DOHH2 (cell line): ENCODE results near the gene ATP8B2.
"Not testable (repeated sequence)": the region's sequence is repeated elsewhere in the genome, so short reads cannot be mapped to it uniquely, and the experiment has no call there.

ENCODE experiments used
- H3F3A ChIP-seq: fragments of 200-600 bp; sonication (generic), shearing (Covaris generic); 2 replicates; pipeline ENCODE4 v1.6.0; 2016; ENCODE audit warnings: antibody characterized with exemption, mild to moderate bottlenecking; ENCODE audit not compliant: control insufficient read depth, insufficient read depth
- H3K27ac ChIP-seq: fragments of 200-600 bp; sonication (generic); 2 replicates; pipeline ENCODE4 v1.5.1; 2014; ENCODE audit warnings: low read depth, mild to moderate bottlenecking, low read length, moderate library complexity
- H3K27me3 ChIP-seq: fragments of 200-600 bp; sonication (generic); 2 replicates; pipeline ENCODE4 v1.6.1; 2014; ENCODE audit warnings: mild to moderate bottlenecking, low read length, mixed read lengths; ENCODE audit not compliant: control insufficient read depth
- H3K36me3 ChIP-seq: fragments of 200-600 bp; sonication (generic); 2 replicates; pipeline ENCODE4 v1.6.1; 2014; ENCODE audit warnings: mild to moderate bottlenecking, low read length, moderate library complexity, mixed read lengths; ENCODE audit not compliant: control insufficient read depth
- H3K4me1 ChIP-seq: fragments of 200-600 bp; sonication (generic); 2 replicates; pipeline ENCODE4 v1.6.1; 2014; ENCODE audit warnings: mild to moderate bottlenecking, low read length, mixed read lengths; ENCODE audit not compliant: control insufficient read depth
- H3K4me2 ChIP-seq: fragments of 200-600 bp; sonication (generic); 2 replicates; pipeline ENCODE4 v1.6.0; 2014; ENCODE audit warnings: mild to moderate bottlenecking, low read length, moderate library complexity
- H3K4me3 ChIP-seq: fragments of 200-600 bp; sonication (generic); 2 replicates; pipeline ENCODE4 v1.5.1; 2014; ENCODE audit warnings: mild to moderate bottlenecking, low read length, mixed read lengths
- H3K79me2 ChIP-seq: fragments of 200-600 bp; sonication (generic); 2 replicates; pipeline ENCODE4 v1.6.1; 2014; ENCODE audit warnings: mild to moderate bottlenecking, low read length, mixed read lengths; ENCODE audit not compliant: control insufficient read depth
- H3K9me2 ChIP-seq: fragments of 200-600 bp; sonication (generic); replicated peaks from 2 replicates; pipeline ENCODE4 v1.6.1; 2014; ENCODE audit warnings: mild to moderate bottlenecking, low read length, mixed read lengths; ENCODE audit not compliant: control insufficient read depth
- H3K9me3 ChIP-seq: fragments of 200-600 bp; sonication (generic); 2 replicates; pipeline ENCODE4 v1.6.1; 2014; ENCODE audit warnings: antibody characterized with exemption, low read length, mixed read lengths; ENCODE audit not compliant: control insufficient read depth, insufficient read depth
- H4K20me1 ChIP-seq: fragments of 200-600 bp; sonication (generic); 2 replicates; pipeline ENCODE4 v1.6.0; 2014; ENCODE audit warnings: low read depth, mild to moderate bottlenecking, antibody characterized with exemption, low read length, moderate library complexity; ENCODE audit not compliant: control insufficient read depth, insufficient read depth
- EZH2phosphoT487 ChIP-seq: fragments of 200-600 bp; sonication (generic); IDR thresholded peaks from 2 replicates; pipeline ENCODE4 v1.6.1; 2017; ENCODE audit warnings: borderline replicate concordance, mild to moderate bottlenecking, antibody characterized with exemption, low read length, moderate library complexity, mixed read lengths
- TF ChIP-seq, protein P1 (sequence below): fragments of 200-600 bp; sonication (generic); IDR thresholded peaks from one replicate; pipeline ENCODE4 v1.5.1; 2014; ENCODE audit warnings: antibody characterized with exemption, mild to moderate bottlenecking, low read depth, low read length; ENCODE audit not compliant: poor library complexity, severe bottlenecking

Gene ATP8B2

DNA sequence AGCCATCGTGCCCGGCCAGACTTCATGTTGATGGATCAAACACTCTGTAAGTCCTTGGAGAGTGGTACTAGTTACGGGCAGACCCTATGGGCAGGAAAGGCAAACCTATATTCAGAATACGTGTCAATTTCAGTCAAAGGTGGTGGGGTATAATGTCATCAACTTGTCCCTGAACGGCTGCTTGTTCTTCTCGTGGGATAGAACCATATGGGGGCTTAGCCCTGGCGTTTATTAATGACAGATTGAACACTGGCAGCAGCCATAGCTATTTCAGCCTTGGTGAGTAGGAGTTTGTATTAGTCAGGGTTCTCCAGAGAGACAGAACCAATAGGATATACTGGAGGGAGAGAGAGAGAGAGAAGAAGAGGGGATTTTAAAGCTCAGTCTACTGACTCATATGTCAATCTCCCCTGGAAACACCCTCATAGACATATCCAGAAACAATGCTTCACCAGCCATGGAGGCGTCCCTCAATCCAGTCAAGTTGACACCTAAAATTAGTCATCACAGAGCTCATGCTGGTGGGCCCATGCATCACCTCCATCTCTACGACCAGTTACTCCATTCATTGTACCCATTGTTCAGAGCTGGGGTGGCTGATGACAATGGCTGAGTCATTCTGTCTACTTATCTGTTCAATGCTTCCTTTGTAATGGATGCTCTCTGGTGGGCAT lies 20.5 kb upstream of the ATP8B2 start:
- Histone ChIP-seq H3F3A (no peaks in the 10 kb centered on the region), H4K20me1 (no peaks in the 10 kb centered on the region), H3K4me3 (no peak overlapping the region), H3K27ac (no peak overlapping the region), H3K4me1 (no peaks in the 10 kb centered on the region), H3K9me2 (no peaks in the 10 kb centered on the region), H3K36me3 (no peaks in the 10 kb centered on the region), H3K79me2 (no peaks in the 10 kb centered on the region), H3K4me2 (no peak overlapping the region), H3K9me3 (no peaks in the 10 kb centered on the region), H3K27me3 (peaks cover 9% of the 10 kb centered on the region)
- TF ChIP-seq, protein P1, sequence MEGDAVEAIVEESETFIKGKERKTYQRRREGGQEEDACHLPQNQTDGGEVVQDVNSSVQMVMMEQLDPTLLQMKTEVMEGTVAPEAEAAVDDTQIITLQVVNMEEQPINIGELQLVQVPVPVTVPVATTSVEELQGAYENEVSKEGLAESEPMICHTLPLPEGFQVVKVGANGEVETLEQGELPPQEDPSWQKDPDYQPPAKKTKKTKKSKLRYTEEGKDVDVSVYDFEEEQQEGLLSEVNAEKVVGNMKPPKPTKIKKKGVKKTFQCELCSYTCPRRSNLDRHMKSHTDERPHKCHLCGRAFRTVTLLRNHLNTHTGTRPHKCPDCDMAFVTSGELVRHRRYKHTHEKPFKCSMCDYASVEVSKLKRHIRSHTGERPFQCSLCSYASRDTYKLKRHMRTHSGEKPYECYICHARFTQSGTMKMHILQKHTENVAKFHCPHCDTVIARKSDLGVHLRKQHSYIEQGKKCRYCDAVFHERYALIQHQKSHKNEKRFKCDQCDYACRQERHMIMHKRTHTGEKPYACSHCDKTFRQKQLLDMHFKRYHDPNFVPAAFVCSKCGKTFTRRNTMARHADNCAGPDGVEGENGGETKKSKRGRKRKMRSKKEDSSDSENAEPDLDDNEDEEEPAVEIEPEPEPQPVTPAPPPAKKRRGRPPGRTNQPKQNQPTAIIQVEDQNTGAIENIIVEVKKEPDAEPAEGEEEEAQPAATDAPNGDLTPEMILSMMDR, result no peak
- TF ChIP-seq EZH2phosphoT487, result no peak

DNA sequence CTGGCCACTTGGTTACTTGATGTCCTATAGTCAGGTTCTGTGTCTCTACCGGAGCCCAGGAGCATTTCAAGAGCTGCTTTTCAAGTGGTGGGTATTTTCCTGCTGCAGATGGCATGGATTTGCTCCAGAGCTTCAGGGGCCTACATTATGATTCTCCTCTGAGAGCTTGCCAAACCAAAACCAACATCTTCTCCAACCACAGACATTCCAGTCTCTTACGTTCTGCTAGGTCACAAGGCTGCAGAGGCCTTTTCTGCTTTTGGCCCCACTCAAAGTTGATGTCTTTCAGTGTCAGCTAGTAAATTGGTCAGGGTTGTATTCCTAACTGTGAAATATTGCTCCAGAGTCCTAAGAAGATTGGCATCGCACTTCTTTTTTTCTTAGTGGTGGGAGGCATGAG lies 19.2 kb upstream of the ATP8B2 start:
- H3K4me2 ChIP-seq, result no peak overlapping the region
- H3K9me2 ChIP-seq, result no peaks in the 10 kb centered on the region
- H3K4me1 ChIP-seq, result no peaks in the 10 kb centered on the region
- H3K27me3 ChIP-seq, result peaks cover 9% of the 10 kb centered on the region
- no peaks in the 10 kb centered on the region for H3K36me3 ChIP-seq
- no peaks in the 10 kb centered on the region for H3K79me2 ChIP-seq
- no peaks in the 10 kb centered on the region for H4K20me1 ChIP-seq
- H3K9me3 ChIP-seq, result no peaks in the 10 kb centered on the region
- TF ChIP-seq, protein P1, result no peak
- TF ChIP-seq EZH2phosphoT487, result no peak
- no peaks in the 10 kb centered on the region for H3F3A ChIP-seq
- no peak overlapping the region for H3K4me3 ChIP-seq
- no peak overlapping the region for H3K27ac ChIP-seq

DNA sequence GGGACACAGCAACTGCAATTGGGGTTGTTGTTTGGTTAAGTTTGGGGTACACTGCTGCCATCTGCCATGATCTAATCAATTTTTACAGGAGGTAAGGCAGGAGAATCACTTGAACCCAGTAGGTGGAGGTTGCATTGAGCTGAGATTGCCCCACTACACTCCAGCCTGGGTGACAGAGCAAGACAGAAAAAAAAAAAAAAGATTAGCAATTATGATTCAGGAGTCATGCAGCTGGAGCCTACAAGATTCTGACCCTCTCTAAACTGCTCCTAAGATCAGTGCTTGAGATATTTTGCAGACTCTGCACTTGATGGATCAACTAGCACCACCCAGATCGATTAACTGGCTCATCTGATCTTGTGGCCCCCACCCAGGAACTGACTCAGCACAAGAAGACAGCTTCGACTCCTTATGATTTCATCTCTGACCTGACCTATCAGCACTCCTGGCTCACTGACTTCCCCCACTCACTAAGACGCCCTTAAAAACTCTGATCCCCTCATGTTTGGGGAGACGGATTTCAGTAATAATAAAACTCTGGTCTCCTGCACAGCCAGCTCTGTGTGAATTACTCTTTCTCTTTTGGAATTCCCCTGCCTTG lies 17.6 kb upstream of the ATP8B2 start:
- not testable (repeated sequence) for H3F3A ChIP-seq, H3K36me3 ChIP-seq, H3K9me3 ChIP-seq, H4K20me1 ChIP-seq, H3K27me3 ChIP-seq, H3K27ac ChIP-seq, H3K79me2 ChIP-seq, H3K4me3 ChIP-seq, H3K9me2 ChIP-seq, H3K4me1 ChIP-seq, H3K4me2 ChIP-seq

DNA sequence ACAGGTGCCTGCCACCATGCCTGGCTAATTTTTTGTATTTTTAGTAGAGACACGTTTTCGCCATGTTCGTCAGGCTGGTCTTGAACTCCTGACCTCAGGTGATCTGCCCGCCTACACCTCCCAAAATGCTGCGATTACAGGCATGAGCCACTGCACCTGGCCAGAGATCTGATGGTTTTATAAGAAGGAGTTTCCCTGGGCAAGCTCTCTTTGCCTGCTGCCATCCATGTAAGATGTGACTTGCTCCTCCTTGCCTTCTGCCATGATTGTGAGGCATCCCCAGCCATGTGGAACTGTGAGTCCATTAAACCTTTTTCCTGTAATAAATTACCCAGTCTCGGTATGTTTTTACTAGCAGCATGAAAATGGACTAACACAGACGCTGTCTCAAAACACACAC lies 16.2 kb upstream of the ATP8B2 start:
- not testable (repeated sequence) for H3K27me3 ChIP-seq, H3K79me2 ChIP-seq, H3K9me2 ChIP-seq, H3F3A ChIP-seq, H3K4me3 ChIP-seq, H3K27ac ChIP-seq, H3K4me2 ChIP-seq, H3K36me3 ChIP-seq, H3K4me1 ChIP-seq, H4K20me1 ChIP-seq, H3K9me3 ChIP-seq

DNA sequence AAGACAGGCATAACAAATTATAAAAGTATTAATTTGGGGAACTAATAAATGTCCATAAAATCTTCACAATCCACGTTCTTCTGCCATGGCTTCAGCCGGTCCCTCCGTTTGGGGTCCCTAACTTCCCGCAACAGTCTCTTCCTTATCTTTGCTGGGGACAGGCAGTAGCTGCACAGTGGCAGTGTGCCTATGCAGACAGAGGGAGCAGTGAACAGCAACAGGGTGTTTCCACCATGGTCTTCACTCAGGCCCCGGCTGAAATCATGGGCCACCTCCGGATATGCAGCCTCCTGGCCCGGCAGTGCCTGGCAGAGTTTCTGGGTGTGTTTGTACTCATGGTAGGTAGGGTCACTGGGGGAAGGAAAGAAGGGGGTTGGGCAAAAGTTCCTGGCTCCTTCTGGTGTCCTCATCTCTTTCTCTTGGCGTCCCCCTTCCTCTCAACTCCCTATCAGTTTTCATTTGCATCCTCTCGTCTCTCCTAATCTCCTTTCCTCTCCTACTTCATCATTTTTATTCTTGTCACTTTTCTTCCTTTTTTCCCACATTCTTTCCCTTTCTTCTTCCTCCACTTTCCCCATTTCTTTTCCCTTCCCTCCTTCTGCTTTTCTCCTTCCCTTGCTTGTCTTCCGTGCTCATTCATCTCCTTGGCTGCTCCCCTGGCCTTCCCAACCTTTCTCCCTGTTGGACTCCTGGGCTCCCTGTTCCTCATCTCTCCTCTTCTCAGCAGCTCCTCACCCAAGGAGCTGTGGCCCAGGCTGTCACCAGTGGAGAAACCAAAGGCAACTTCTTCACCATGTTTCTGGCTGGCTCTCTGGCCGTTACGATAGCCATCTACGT lies 12.9 kb upstream of the ATP8B2 start:
- H3K9me3 ChIP-seq, H3K4me2 ChIP-seq, H3K27me3 ChIP-seq, H4K20me1 ChIP-seq, H3F3A ChIP-seq, H3K27ac ChIP-seq, H3K4me1 ChIP-seq, H3K4me3 ChIP-seq, H3K36me3 ChIP-seq, H3K9me2 ChIP-seq, H3K79me2 ChIP-seq: not testable (repeated sequence)
